GM19240 (cell line): Measurements from ENCODE around the gene EIF2AK3.

ENCODE experiments used
- DNase-seq: peaks from one replicate; pipeline ENCODE4 v3.0.0; 2011; ENCODE audit warnings: low spot score; ENCODE audit not compliant: insufficient read length

The EIF2AK3 gene

GRCh38 chr2:88543541-88544057 lies 83.7 kb downstream of the EIF2AK3 start:
- DNase-seq, result no peak

GRCh38 chr2:88542668-88543067 lies 84.6 kb downstream of the EIF2AK3 start:
- DNase-seq, result no peak

- no peak for DNase-seq
These were observed 86.9 kb downstream of the EIF2AK3 start for GRCh38 chr2:88540346-88540745.

- no peak for DNase-seq
These were observed 88.8 kb downstream of the EIF2AK3 start for GRCh38 chr2:88538362-88538917.

- no peak for DNase-seq
These were observed 89.6 kb downstream of the EIF2AK3 start for GRCh38 chr2:88537640-88538039.

GRCh38 chr2:88530081-88530480 lies 97.2 kb downstream of the EIF2AK3 start:
- DNase-seq, result no peak

- DNase-seq, result no peak
These were observed 105.7 kb downstream of the EIF2AK3 start for GRCh38 chr2:88521445-88522073.

- DNase-seq, result no peak
These were observed 109.5 kb downstream of the EIF2AK3 start for GRCh38 chr2:88517759-88518201.
